A549 (cell line): ENCODE measurements around the gene PTPRD.

ENCODE experiments used
- POLR2A ChIP-seq: IDR thresholded peaks from 2 replicates; pipeline ENCODE4 v1.6.1; 2012; ENCODE audit warnings: mild to moderate bottlenecking, low read length
- TF ChIP-seq, protein P1 (sequence below): fragments of >200 bp; sonication (Bioruptor Twin); formaldehyde crosslinking; IDR thresholded peaks from 3 replicates; pipeline ENCODE4 v1.5.1; 2016

DNA sequence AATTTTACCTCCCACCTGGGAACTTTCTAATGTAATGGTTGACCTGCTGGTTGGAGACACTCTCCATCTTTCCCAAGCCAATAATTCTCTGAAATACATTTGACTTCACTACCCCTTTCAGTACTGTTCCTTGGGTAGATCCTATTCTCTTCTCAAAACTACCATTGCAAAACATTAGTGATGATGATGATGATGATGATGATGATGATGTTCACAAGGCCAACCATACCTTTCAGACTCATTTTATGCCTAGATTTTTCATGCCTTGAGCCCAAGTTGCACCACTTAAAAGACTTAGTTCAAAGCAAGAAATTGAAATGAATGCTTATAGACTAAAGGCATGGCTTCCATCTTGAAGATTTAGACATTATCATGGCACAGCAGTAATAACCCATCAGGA is 1672.2 kb downstream of the PTPRD start:
- no peak for TF ChIP-seq POLR2A
- TF ChIP-seq, protein P1, sequence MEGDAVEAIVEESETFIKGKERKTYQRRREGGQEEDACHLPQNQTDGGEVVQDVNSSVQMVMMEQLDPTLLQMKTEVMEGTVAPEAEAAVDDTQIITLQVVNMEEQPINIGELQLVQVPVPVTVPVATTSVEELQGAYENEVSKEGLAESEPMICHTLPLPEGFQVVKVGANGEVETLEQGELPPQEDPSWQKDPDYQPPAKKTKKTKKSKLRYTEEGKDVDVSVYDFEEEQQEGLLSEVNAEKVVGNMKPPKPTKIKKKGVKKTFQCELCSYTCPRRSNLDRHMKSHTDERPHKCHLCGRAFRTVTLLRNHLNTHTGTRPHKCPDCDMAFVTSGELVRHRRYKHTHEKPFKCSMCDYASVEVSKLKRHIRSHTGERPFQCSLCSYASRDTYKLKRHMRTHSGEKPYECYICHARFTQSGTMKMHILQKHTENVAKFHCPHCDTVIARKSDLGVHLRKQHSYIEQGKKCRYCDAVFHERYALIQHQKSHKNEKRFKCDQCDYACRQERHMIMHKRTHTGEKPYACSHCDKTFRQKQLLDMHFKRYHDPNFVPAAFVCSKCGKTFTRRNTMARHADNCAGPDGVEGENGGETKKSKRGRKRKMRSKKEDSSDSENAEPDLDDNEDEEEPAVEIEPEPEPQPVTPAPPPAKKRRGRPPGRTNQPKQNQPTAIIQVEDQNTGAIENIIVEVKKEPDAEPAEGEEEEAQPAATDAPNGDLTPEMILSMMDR = no peak
